Psoas muscle (tissue), 8 donors: Measurements from ENCODE around the gene ARHGAP15. TPM values are rescaled to one million over a fixed set of nuclear protein-coding genes. Genes with fewer than 3 reads are reported as not detected.

Source experiments
- ATAC-seq, 4 donors: fragments of 200-7000 bp; cut with Tn5 transposase; one replicate each; pipeline ENCODE4 v1.9.1; 2020; ENCODE audit warnings: moderate library complexity in 3 of 4, mild to moderate bottlenecking in 2 of 4
- DNase-seq, 2 donors: peaks; one replicate each; pipeline ENCODE4 v3.0.0-alpha.2; 2020
- H3K27ac ChIP-seq: fragments of 200-600 bp; one replicate; pipeline ENCODE4 v1.8.0; 2022
- H3K27me3 ChIP-seq, 3 donors: fragments of 200-600 bp in 1 of 3; one replicate each; pipeline versions ENCODE4 v1.6.1 to v1.8.0; 2013 to 2022; ENCODE audit warnings: low read length in 2 of 3, mild to moderate bottlenecking in 2 of 3, moderate library complexity in 1 of 3; ENCODE audit not compliant: insufficient read depth in 3 of 3
- H3K36me3 ChIP-seq, 2 donors: fragments of 200-600 bp in 1 of 2; one replicate each; pipeline versions ENCODE4 v1.6.1 to v1.8.0; 2013 to 2022; ENCODE audit warnings: low read depth in 1 of 2, mild to moderate bottlenecking in 1 of 2, moderate library complexity in 1 of 2; ENCODE audit not compliant: insufficient read depth in 1 of 2
- H3K4me1 ChIP-seq: fragments of 200-600 bp; one replicate; pipeline ENCODE4 v1.8.0; 2022
- H3K4me3 ChIP-seq: fragments of 200-600 bp; one replicate; pipeline ENCODE4 v1.8.0; 2022; ENCODE audit warnings: mild to moderate bottlenecking
- H3K9me3 ChIP-seq: fragments of 200-600 bp; one replicate; pipeline ENCODE4 v1.8.0; 2022
- WGBS, 3 donors: extraction: QIAGEN DNeasy Blood & Tissue Kit; methylation state at CpG; one replicate each; pipeline versions ENCODE4 v1.1.6 to v1.1.7; 2013; 5-methylcytosine and 5-hydroxymethylcytosine counted together
- intact Hi-C, 2 donors: fragments of 100-400 bp; cut with DNase I; formaldehyde crosslinking; loops; one replicate each; pipeline versions ENCODE4 v1.11.0 to v1.14.2; 2022
- polyA plus RNA-seq, 3 donors: library from polyadenylated mRNA; stranded (reverse); fragments of 200-250 nt; gene quantifications; one replicate each; pipeline ENCODE4 v1.2.3, GENCODE V29; 2013
- total RNA-seq, 4 donors: library from RNA; stranded (reverse); fragmentation: NEBNext Ultra II Directional in 2 of 4; extraction: Animal tissue kit (Norgen Biotek cat#: 25700) in 2 of 4; gene quantifications; one replicate each; pipeline versions ENCODE4 v1.2.1 to v1.2.4, GENCODE V29; 2021 to 2023
- TF ChIP-seq, protein P1 (sequence below): fragments of 200-600 bp; IDR thresholded peaks from one replicate; pipeline ENCODE4 v1.8.0; 2022; ENCODE audit warnings: antibody characterized with exemption
- donor health status: healthy with polysubstance abuse.
- donor health status: DM: no; HTN: no; CAD: no; lungs with moderate emphysema.
- donor health status: Bipolar disorder and iron deficiency.
- donor health status: healthy.
- donor health status: DM: yes; HTN: yes; CAD: no.
- donor health status: DM: no; HTN: no; CAD: no.
- donor health status: DM: no; HTN: no; CAD: no.
- donor health status: DM: yes; HTN: yes; CAD: no.

ARHGAP15 gene
- total and polyA plus RNA-seq, 7 donors, result 0.49 to 3.1 (median 0.95) TPM

DNA sequence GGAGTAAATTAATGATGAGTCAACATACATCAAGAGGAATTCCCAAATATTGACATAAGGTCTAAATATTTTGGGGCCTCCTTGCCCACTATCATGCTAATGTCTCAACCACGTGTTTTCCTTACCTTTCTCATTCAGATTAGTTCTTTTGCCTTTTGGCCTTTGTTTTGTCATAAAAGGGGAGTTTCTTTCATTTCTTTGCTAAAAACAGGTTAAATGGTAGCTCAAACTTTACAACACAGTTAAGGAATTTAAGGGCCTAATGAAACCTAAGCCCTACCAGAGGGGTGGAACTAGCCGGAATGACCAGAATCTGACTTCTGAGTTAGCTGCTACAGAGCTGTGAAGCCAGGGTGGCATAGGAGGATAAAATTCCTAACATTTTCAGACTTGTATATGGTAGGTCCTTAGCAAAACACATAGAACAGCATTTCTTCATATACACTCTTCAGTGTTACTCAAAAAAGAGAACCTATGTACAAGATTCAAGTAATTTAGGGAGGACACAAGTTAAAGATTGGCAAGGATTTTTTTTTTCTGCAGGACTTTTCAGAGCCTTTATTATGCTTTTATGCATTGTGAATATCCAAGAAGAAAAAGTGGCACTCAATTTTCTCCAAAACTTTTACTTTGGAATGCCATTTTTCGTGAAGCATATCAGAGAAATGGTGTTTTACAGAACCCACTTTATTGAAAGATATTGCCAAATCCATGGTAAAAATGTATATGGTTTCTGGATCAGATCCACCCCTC is 633.1 kb downstream of the ARHGAP15 start:
- Histone ChIP-seq H3K27ac (no peak overlapping the region), H3K4me3 (no peak overlapping the region), H3K4me1 (no peaks in the 10 kb centered on the region), H3K27me3 (no peaks in the 10 kb centered on the region), H3K36me3 (no peaks in the 10 kb centered on the region), H3K9me3 (no peaks in the 10 kb centered on the region)
- intact Hi-C loops, result no loop called here
- WGBS, 3 donors, result 90 to 94% (median 91%) methylated on average over 3 of the region's 3 CpGs
- TF ChIP-seq, protein P1, sequence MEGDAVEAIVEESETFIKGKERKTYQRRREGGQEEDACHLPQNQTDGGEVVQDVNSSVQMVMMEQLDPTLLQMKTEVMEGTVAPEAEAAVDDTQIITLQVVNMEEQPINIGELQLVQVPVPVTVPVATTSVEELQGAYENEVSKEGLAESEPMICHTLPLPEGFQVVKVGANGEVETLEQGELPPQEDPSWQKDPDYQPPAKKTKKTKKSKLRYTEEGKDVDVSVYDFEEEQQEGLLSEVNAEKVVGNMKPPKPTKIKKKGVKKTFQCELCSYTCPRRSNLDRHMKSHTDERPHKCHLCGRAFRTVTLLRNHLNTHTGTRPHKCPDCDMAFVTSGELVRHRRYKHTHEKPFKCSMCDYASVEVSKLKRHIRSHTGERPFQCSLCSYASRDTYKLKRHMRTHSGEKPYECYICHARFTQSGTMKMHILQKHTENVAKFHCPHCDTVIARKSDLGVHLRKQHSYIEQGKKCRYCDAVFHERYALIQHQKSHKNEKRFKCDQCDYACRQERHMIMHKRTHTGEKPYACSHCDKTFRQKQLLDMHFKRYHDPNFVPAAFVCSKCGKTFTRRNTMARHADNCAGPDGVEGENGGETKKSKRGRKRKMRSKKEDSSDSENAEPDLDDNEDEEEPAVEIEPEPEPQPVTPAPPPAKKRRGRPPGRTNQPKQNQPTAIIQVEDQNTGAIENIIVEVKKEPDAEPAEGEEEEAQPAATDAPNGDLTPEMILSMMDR, result no peak
- DNase-seq (no peak), ATAC-seq (no peak)

- no peaks in the 10 kb centered on the region for H3K27me3 ChIP-seq
- no peaks in the 10 kb centered on the region for H3K9me3 ChIP-seq
- TF ChIP-seq, protein P1, result no peak
- no peaks in the 10 kb centered on the region for H3K36me3 ChIP-seq
- H3K4me3 ChIP-seq, result no peak overlapping the region
- intact Hi-C loops, result no loop called here
- H3K27ac ChIP-seq, result no peak overlapping the region
- no peak for ATAC-seq
- no peak for DNase-seq
- H3K4me1 ChIP-seq, result no peaks in the 10 kb centered on the region
- 49 to 65% (median 50%) methylated on average over 4 of the region's 4 CpGs for WGBS, 3 donors
Observed at GRCh38 chr2:143764261-143764660, 635.0 kb downstream of the ARHGAP15 start.

- TF ChIP-seq, protein P1, result no peak
- intact Hi-C loops, result no loop called here
- no peaks in the 10 kb centered on the region for H3K27me3 ChIP-seq
- H3K36me3 ChIP-seq, result no peaks in the 10 kb centered on the region
- no peaks in the 10 kb centered on the region for H3K9me3 ChIP-seq
- no peak for DNase-seq
- no peak overlapping the region for H3K4me3 ChIP-seq
- no peak for ATAC-seq
- H3K4me1 ChIP-seq, result no peaks in the 10 kb centered on the region
- no peak overlapping the region for H3K27ac ChIP-seq
Observed at GRCh38 chr2:143764706-143765105, 635.5 kb downstream of the ARHGAP15 start.

GRCh38 chr2:143768991-143769390 is 639.8 kb downstream of the ARHGAP15 start:
- Histone ChIP-seq H3K36me3 (no peaks in the 10 kb centered on the region), H3K4me3 (no peak overlapping the region), H3K4me1 (no peaks in the 10 kb centered on the region), H3K27me3 (no peaks in the 10 kb centered on the region), H3K9me3 (no peaks in the 10 kb centered on the region), H3K27ac (no peak overlapping the region)
- 90 to 95% (median 94%) methylated on average over 1 of the region's 1 CpG for WGBS, 3 donors
- ATAC-seq (no peak), DNase-seq (no peak)
- TF ChIP-seq, protein P1, result no peak
- intact Hi-C loops, result no loop called here

DNA sequence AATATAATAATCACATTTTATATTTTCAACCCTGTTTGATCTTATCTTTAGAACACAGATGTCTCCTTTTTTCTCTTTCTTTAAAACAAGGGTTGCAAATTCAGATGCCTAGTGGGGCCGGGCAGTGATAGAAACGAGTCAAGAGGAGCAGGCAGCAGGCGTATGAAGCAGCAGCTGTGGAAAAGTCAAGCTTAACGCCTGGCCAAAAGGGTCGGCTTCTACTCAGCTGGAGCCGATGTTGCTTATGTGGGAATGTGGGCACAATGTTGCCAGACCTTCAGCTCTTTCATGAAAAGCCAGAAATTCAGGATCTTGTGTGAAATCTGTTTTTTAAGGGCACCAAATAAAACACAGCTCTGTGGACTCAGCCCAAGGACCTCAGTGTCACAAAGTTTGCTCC is 642.7 kb downstream of the ARHGAP15 start:
- TF ChIP-seq, protein P1, result no peak
- WGBS, 3 donors, result 39 to 42% (median 40%) methylated on average over 6 of the region's 6 CpGs
- Histone ChIP-seq H3K9me3 (no peaks in the 10 kb centered on the region), H3K4me3 (no peak overlapping the region), H3K4me1 (no peaks in the 10 kb centered on the region), H3K27ac (no peak overlapping the region), H3K27me3 (no peaks in the 10 kb centered on the region), H3K36me3 (no peaks in the 10 kb centered on the region)
- DNase-seq (no peak), ATAC-seq (no peak)
- intact Hi-C loops, result no loop called here
